Nephron progenitor cell (in vitro differentiated cells): ENCODE results near the gene MRTO4.
A peak's percentile ranks its signal among the peaks of the same experiment; 100 is the strongest.
"Not testable (repeated sequence)": the region's sequence is repeated elsewhere in the genome, so short reads cannot be mapped to it uniquely, and the experiment has no call there.

ENCODE experiments used
- DNase-seq: peaks from one replicate; pipeline ENCODE4 v3.0.0; 2021
- H3K27ac Mint-ChIP-seq: 2 replicates; pipeline ENCODE4 v1.8.0; 2021; ENCODE audit warnings: mild to moderate bottlenecking, moderate library complexity, mixed read lengths
- H3K27me3 Mint-ChIP-seq: 2 replicates; pipeline ENCODE4 v1.8.0; 2021; ENCODE audit warnings: mild to moderate bottlenecking, low read depth, mixed read lengths; ENCODE audit not compliant: poor library complexity
- H3K36me3 Mint-ChIP-seq: 2 replicates; pipeline ENCODE4 v1.8.0; 2021; ENCODE audit warnings: low read depth, mixed read lengths
- H3K4me1 Mint-ChIP-seq: 2 replicates; pipeline ENCODE4 v1.8.0; 2021; ENCODE audit warnings: mixed read lengths
- H3K4me3 Mint-ChIP-seq: 2 replicates; pipeline ENCODE4 v1.8.0; 2021; ENCODE audit warnings: mild to moderate bottlenecking, moderate library complexity, mixed read lengths
- H3K9me3 Mint-ChIP-seq: 2 replicates; pipeline ENCODE4 v1.8.0; 2021; ENCODE audit warnings: mild to moderate bottlenecking, moderate library complexity, mixed read lengths
- CTCF ChIP-seq: fragments of 200-600 bp; sonication (generic); IDR thresholded peaks from 2 replicates; pipeline ENCODE4 v1.5.0; 2021; ENCODE audit warnings: antibody characterized with exemption

The MRTO4 gene

GRCh38 chr1:19210772-19211549 is 40.6 kb upstream of the MRTO4 start:
- H3K36me3 Mint-ChIP-seq: peaks cover 18% of the 10 kb centered on the region
- H3K27ac Mint-ChIP-seq: peak overlapping the region; percentile 96
- H3K9me3 Mint-ChIP-seq: no peaks in the 10 kb centered on the region
- H3K27me3 Mint-ChIP-seq: no peaks in the 10 kb centered on the region
- H3K4me1 Mint-ChIP-seq: peaks cover 52% of the 10 kb centered on the region
- peak overlapping the region; percentile 89 for H3K4me3 Mint-ChIP-seq
- TF ChIP-seq CTCF: no peak
- no peak for DNase-seq

GRCh38 chr1:19212167-19212566 is 39.4 kb upstream of the MRTO4 start:
- Mint-ChIP-seq H3K4me1 (peaks cover 45% of the 10 kb centered on the region), H3K27ac (peak overlapping the region; percentile 53), H3K9me3 (no peaks in the 10 kb centered on the region), H3K4me3 (peak overlapping the region; percentile 57), H3K36me3 (peaks cover 24% of the 10 kb centered on the region), H3K27me3 (no peaks in the 10 kb centered on the region)
- TF ChIP-seq CTCF: no peak
- DNase-seq: no peak

- DNase-seq: no peak
- no peaks in the 10 kb centered on the region for H3K9me3 Mint-ChIP-seq
- H3K27me3 Mint-ChIP-seq: no peaks in the 10 kb centered on the region
- TF ChIP-seq CTCF: no peak
- H3K4me1 Mint-ChIP-seq: peaks cover 34% of the 10 kb centered on the region
- H3K36me3 Mint-ChIP-seq: peaks cover 33% of the 10 kb centered on the region
- no peak overlapping the region for H3K4me3 Mint-ChIP-seq
- H3K27ac Mint-ChIP-seq: no peak overlapping the region
Measured at GRCh38 chr1:19213580-19213979, 38.0 kb upstream of the MRTO4 start.

GRCh38 chr1:19216585-19216984 is 35.0 kb upstream of the MRTO4 start:
- H3K9me3 Mint-ChIP-seq, DNase-seq, H3K4me3 Mint-ChIP-seq, H3K27ac Mint-ChIP-seq, H3K27me3 Mint-ChIP-seq: not testable (repeated sequence)
- Mint-ChIP-seq H3K4me1 (peaks cover 15% of the 10 kb centered on the region), H3K36me3 (peaks cover 63% of the 10 kb centered on the region)

GRCh38 chr1:19219451-19219850 is 32.2 kb upstream of the MRTO4 start:
- peaks cover 80% of the 10 kb centered on the region for H3K36me3 Mint-ChIP-seq

More at GRCh38 chr1:19219451-19219850, 32.2 kb upstream of the MRTO4 start:
- H3K9me3 Mint-ChIP-seq: no peaks in the 10 kb centered on the region
- H3K27ac Mint-ChIP-seq: no peak overlapping the region
- no peaks in the 10 kb centered on the region for H3K4me1 Mint-ChIP-seq
- no peak overlapping the region for H3K4me3 Mint-ChIP-seq
- no peak for DNase-seq
- H3K27me3 Mint-ChIP-seq: no peaks in the 10 kb centered on the region
- no peak for TF ChIP-seq CTCF
